ENCODE results near the gene STOML1. TPM values are rescaled to one million over a fixed set of nuclear protein-coding genes. Genes with fewer than 3 reads are reported as not detected.

Gene STOML1
- total and polyA plus RNA-seq, 9 of the 15 experiments (the other 6 are each of a cell fraction or from before 2014, with no cell fraction given), result 0.25 to 9.7 (median 4.6) TPM

DNA sequence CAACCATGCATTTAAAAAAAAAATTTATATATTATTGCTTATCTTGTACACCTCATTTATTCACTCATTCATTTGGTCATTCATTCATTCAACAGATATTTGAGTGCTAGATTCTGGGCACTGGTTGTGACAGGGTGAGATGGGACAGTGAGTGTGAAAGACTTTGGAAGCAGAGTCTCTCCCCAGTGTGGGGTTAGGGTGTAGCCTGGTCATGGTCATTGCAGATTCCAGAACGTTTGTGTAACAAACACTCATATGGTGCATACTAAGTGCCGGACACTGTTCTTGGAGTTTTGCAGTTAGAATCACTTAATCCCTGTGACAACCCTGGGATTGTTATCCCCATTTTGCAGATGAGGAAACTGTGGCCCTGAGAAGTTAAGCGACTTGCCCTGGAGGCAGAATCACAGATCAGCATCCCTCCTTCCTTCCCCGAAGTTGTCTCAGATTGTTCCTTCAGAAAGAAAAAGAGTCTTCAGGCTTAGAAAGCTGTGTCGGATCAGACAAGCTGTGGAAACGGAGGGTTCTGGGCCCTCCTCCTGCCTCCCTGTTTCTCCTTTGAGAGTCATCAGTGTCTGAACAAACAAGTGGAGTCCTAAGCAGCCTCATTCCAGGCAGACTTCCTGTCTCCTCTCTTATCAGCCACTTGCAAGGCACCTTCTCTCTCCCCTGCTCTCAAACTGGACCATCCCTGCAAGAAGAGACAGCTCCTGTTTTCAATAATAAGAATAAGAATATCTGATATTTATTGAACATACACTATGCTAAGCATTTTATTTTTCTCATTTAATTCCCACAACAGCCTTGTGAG, 59.5 kb downstream of the STOML1 start (continued):
- TF ChIP-seq, protein P1, sequence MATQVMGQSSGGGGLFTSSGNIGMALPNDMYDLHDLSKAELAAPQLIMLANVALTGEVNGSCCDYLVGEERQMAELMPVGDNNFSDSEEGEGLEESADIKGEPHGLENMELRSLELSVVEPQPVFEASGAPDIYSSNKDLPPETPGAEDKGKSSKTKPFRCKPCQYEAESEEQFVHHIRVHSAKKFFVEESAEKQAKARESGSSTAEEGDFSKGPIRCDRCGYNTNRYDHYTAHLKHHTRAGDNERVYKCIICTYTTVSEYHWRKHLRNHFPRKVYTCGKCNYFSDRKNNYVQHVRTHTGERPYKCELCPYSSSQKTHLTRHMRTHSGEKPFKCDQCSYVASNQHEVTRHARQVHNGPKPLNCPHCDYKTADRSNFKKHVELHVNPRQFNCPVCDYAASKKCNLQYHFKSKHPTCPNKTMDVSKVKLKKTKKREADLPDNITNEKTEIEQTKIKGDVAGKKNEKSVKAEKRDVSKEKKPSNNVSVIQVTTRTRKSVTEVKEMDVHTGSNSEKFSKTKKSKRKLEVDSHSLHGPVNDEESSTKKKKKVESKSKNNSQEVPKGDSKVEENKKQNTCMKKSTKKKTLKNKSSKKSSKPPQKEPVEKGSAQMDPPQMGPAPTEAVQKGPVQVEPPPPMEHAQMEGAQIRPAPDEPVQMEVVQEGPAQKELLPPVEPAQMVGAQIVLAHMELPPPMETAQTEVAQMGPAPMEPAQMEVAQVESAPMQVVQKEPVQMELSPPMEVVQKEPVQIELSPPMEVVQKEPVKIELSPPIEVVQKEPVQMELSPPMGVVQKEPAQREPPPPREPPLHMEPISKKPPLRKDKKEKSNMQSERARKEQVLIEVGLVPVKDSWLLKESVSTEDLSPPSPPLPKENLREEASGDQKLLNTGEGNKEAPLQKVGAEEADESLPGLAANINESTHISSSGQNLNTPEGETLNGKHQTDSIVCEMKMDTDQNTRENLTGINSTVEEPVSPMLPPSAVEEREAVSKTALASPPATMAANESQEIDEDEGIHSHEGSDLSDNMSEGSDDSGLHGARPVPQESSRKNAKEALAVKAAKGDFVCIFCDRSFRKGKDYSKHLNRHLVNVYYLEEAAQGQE (IDR thresholded peaks at IDR 0.05; ENCODE audit: borderline replicate concordance), result no peak
- TF ChIP-seq, protein P1 (CRISPR knock-in tag; IDR thresholded peaks at IDR 0.05; ENCODE audit: low read depth), result no peak
- no peak for TF ChIP-seq KAT7 (CRISPR knock-in tag; IDR thresholded peaks at IDR 0.05; ENCODE audit: borderline replicate concordance)
- TF ChIP-seq TRIM28 (IDR thresholded peaks at IDR 0.05), result no peak
- TF ChIP-seq PRPF4 (IDR thresholded peaks at IDR 0.05; ENCODE audit: insufficient read depth, low read depth, low read length, poor library complexity, severe bottlenecking), result no peak
- TF ChIP-seq SNRNP70 (optimal IDR thresholded peaks at IDR 0.05; ENCODE audit: low read depth, low read length), result no peak
- TF ChIP-seq MCM7 (IDR thresholded peaks at IDR 0.05), result no peak
- TF ChIP-seq, protein P2, sequence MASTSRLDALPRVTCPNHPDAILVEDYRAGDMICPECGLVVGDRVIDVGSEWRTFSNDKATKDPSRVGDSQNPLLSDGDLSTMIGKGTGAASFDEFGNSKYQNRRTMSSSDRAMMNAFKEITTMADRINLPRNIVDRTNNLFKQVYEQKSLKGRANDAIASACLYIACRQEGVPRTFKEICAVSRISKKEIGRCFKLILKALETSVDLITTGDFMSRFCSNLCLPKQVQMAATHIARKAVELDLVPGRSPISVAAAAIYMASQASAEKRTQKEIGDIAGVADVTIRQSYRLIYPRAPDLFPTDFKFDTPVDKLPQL (IDR thresholded peaks at IDR 0.05; ENCODE audit: extremely low read depth, insufficient read length), result no peak
- no peak for TF ChIP-seq RBM17 (IDR thresholded peaks at IDR 0.05; ENCODE audit: borderline replicate concordance, low read depth, low read length)
- no peak for TF ChIP-seq DMBX1 (CRISPR knock-in tag; IDR thresholded peaks at IDR 0.05; ENCODE audit: borderline replicate concordance)
- TF ChIP-seq HNRNPH1 (optimal IDR thresholded peaks at IDR 0.05; ENCODE audit: low read depth, low read length), result no peak
- TF ChIP-seq, protein P3, sequence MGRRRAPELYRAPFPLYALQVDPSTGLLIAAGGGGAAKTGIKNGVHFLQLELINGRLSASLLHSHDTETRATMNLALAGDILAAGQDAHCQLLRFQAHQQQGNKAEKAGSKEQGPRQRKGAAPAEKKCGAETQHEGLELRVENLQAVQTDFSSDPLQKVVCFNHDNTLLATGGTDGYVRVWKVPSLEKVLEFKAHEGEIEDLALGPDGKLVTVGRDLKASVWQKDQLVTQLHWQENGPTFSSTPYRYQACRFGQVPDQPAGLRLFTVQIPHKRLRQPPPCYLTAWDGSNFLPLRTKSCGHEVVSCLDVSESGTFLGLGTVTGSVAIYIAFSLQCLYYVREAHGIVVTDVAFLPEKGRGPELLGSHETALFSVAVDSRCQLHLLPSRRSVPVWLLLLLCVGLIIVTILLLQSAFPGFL (CRISPR knock-in tag; IDR thresholded peaks at IDR 0.05), result no peak
- TF ChIP-seq THRAP3 (IDR thresholded peaks at IDR 0.05; ENCODE audit: borderline replicate concordance), result no peak
- no peak for TF ChIP-seq PHF21A (IDR thresholded peaks at IDR 0.05; ENCODE audit: borderline replicate concordance, low read depth)
- TF ChIP-seq BRCA1 (IDR thresholded peaks at IDR 0.05), result no peak
- TF ChIP-seq BRCA1 (CRISPR knock-in tag; IDR thresholded peaks at IDR 0.05), result no peak
- TF ChIP-seq BCL6 (CRISPR knock-in tag; IDR thresholded peaks at IDR 0.05), result no peak
- no peak for TF ChIP-seq ZNF263 (CRISPR knock-in tag; IDR thresholded peaks at IDR 0.05; ENCODE audit: borderline replicate concordance)
- TF ChIP-seq NCOA6 (IDR thresholded peaks at IDR 0.05), result no peak
- TF ChIP-seq POLR3A (IDR thresholded peaks at IDR 0.05; ENCODE audit: borderline replicate concordance, extremely low read depth, insufficient read depth, insufficient read length), result no peak
